SK-N-MC (cell line): ENCODE measurements around the gene NUMB.
A peak's percentile ranks its signal among the peaks of the same experiment; 100 is the strongest.

Experiments used
- DNase-seq: peaks from one replicate; pipeline ENCODE4 v3.0.0-alpha.2; 2011; ENCODE audit warnings: low read depth, low spot score
- H3K27ac ChIP-seq: fragments of 200-600 bp; sonication (generic); 2 replicates; pipeline ENCODE4 v1.5.1; 2016; ENCODE audit warnings: mixed run types
- H3K36me3 ChIP-seq: fragments of 200-600 bp; sonication (generic); 2 replicates; pipeline ENCODE4 v1.6.1; 2017; ENCODE audit warnings: antibody characterized with exemption, low read length, mixed read lengths; ENCODE audit not compliant: insufficient read depth
- H3K4me3 ChIP-seq: fragments of 200-600 bp; sonication (generic); 2 replicates; pipeline ENCODE4 v1.5.1; 2016
- H3K9ac ChIP-seq: fragments of 200-600 bp; sonication (generic); 2 replicates; pipeline ENCODE4 v1.8.0; 2017; ENCODE audit warnings: mixed run types, mixed read lengths; ENCODE audit not compliant: insufficient read length
- H3K9me3 ChIP-seq: fragments of 200-600 bp; sonication (generic); 2 replicates; pipeline ENCODE4 v1.6.1; 2017; ENCODE audit warnings: low read depth, mild to moderate bottlenecking, antibody characterized with exemption, low read length, moderate library complexity, mixed read lengths
- EZH2 ChIP-seq: fragments of 200-600 bp; sonication (generic); IDR thresholded peaks from one replicate; pipeline ENCODE4 v1.6.1; 2017; ENCODE audit warnings: antibody characterized with exemption
- FOXP2 ChIP-seq: optimal IDR thresholded peaks from 2 replicates; pipeline ENCODE3; 2011; ENCODE audit warnings: mild to moderate bottlenecking, moderate library complexity; ENCODE audit not compliant: insufficient read depth; ENCODE audit errors: extremely low read length, control extremely low read depth
- POLR2AphosphoS5 ChIP-seq: IDR thresholded peaks from 2 replicates; pipeline ENCODE4 v1.6.1; 2012; ENCODE audit warnings: mild to moderate bottlenecking, low read depth, low read length, borderline replicate concordance

Gene NUMB

DNA sequence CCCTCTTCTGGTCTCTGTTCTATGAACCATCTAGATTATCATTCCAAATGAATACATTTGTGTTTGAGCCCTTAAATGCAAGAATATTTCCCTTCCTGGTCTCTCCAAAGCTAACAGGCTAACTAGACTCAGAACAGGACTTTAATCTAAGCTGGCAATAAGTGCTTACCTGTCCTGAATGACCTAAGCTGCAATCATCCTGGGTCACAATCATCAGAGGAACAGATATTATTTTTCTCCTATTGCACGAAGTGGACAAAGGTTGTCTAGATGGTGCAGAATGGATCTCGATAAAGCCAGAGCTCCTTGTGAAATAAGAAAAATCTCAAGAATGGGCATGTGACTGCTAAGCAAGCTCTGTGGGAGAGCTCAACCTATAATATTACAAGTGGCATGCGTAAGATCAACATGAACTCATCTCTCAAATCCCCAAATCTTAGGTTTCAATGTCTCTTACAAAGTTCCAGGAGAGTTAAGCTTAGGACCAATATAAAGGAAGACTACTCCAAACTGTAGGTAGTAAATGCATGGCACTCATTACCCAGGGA is 10.6 kb upstream of the NUMB start:
- no peak overlapping the region for H3K27ac ChIP-seq
- no peak overlapping the region for H3K9ac ChIP-seq
- H3K36me3 ChIP-seq: no peaks in the 10 kb centered on the region
- H3K9me3 ChIP-seq: no peaks in the 10 kb centered on the region
- H3K4me3 ChIP-seq: no peak overlapping the region
- TF ChIP-seq EZH2: no peak
- DNase-seq: no peak

- no peaks in the 10 kb centered on the region for H3K36me3 ChIP-seq
- no peak overlapping the region for H3K27ac ChIP-seq
- no peak overlapping the region for H3K9ac ChIP-seq
- no peaks in the 10 kb centered on the region for H3K9me3 ChIP-seq
- no peak for DNase-seq
- TF ChIP-seq EZH2: no peak
- TF ChIP-seq POLR2AphosphoS5: no peak
- no peak for TF ChIP-seq FOXP2
- no peak overlapping the region for H3K4me3 ChIP-seq
Observed at GRCh38 chr14:73467800-73468199, 9.5 kb upstream of the NUMB start.

- no peak overlapping the region for H3K9ac ChIP-seq
- H3K9me3 ChIP-seq: no peaks in the 10 kb centered on the region
- H3K4me3 ChIP-seq: no peak overlapping the region
- no peaks in the 10 kb centered on the region for H3K36me3 ChIP-seq
- H3K27ac ChIP-seq: no peak overlapping the region
- no peak for DNase-seq
- TF ChIP-seq POLR2AphosphoS5 (no peak), FOXP2 (no peak), EZH2 (no peak)
Observed at GRCh38 chr14:73467377-73467776, 9.0 kb upstream of the NUMB start.

DNA sequence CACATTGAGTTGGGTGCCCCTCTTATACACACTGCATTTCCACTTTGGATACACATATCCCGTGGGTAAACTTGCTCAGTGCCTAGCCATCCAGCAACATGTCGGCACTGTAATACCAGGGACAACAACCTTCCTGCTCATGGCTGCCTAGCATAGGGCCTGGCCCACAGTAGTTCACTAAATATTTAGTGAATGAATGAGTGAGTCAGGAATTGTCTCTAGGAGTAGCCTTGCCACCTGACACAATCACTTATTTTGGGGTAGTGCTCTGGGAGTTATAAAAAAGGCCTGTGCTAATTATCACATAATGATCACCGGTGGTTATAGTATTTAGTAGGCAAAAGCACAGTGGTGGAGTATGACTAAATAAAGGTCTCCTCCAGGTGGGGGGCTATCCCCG is 8.5 kb upstream of the NUMB start:
- TF ChIP-seq EZH2: no peak
- TF ChIP-seq FOXP2: no peak
- TF ChIP-seq POLR2AphosphoS5: no peak
- no peaks in the 10 kb centered on the region for H3K9me3 ChIP-seq
- no peak overlapping the region for H3K27ac ChIP-seq
- DNase-seq: no peak
- no peak overlapping the region for H3K9ac ChIP-seq
- H3K4me3 ChIP-seq: no peak overlapping the region
- H3K36me3 ChIP-seq: no peaks in the 10 kb centered on the region

GRCh38 chr14:73465823-73466532 is 7.6 kb upstream of the NUMB start:
- no peak for DNase-seq
- no peak for TF ChIP-seq POLR2AphosphoS5
- TF ChIP-seq EZH2: no peak
- no peak for TF ChIP-seq FOXP2
- H3K4me3 ChIP-seq: no peak overlapping the region
- no peaks in the 10 kb centered on the region for H3K9me3 ChIP-seq
- no peaks in the 10 kb centered on the region for H3K36me3 ChIP-seq
- no peak overlapping the region for H3K9ac ChIP-seq
- H3K27ac ChIP-seq: no peak overlapping the region

DNA sequence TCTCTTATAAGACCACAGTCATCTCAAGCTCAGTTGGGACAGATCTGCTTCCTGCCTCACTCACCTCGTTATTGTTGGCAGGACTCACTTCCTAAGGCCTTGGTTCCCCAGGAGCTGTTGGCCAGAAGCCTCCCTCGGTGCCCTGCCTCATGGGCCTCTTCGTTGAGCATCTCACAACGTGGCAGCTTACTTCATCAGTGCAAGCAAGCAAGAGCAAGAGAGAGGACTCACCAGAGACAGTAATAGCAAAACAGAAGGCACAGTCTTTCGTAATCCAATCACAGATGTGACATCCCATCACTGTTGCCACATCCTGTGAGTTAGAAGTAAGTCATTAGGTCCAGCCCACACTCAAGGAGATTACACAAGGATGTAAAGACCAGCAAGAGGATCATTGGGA is 5.1 kb upstream of the NUMB start:
- Histone ChIP-seq H3K36me3 (no peaks in the 10 kb centered on the region), H3K4me3 (no peak overlapping the region), H3K27ac (no peak overlapping the region), H3K9me3 (no peaks in the 10 kb centered on the region), H3K9ac (no peak overlapping the region)
- TF ChIP-seq POLR2AphosphoS5 (no peak), FOXP2 (no peak), EZH2 (no peak)
- no peak for DNase-seq

- no peak for DNase-seq
- TF ChIP-seq FOXP2 (no peak), EZH2 (no peak), POLR2AphosphoS5 (no peak)
- Histone ChIP-seq H3K36me3 (no peaks in the 10 kb centered on the region), H3K9ac (no peak overlapping the region), H3K4me3 (peak overlapping the region; percentile 64), H3K27ac (peak overlapping the region; percentile 82; the same call in 1 of the 2 replicates), H3K9me3 (no peaks in the 10 kb centered on the region)
Observed at GRCh38 chr14:73462815-73463214, 4.5 kb upstream of the NUMB start.

GRCh38 chr14:73462048-73462715 is 3.8 kb upstream of the NUMB start:
- Histone ChIP-seq H3K9me3 (no peaks in the 10 kb centered on the region), H3K4me3 (peak overlapping the region; percentile 64), H3K36me3 (no peaks in the 10 kb centered on the region), H3K9ac (peak overlapping the region; percentile 22), H3K27ac (peak overlapping the region; percentile 82)
- no peak for DNase-seq
- TF ChIP-seq FOXP2 (no peak), EZH2 (no peak), POLR2AphosphoS5 (peak; percentile 47; the same call in 1 of the 2 replicates)
